NCI-H345 treated with DMSO at 0.1 percent for 48 hours (cell line): ENCODE measurements around the gene FOXP1.

Experiments used
- DNase-seq: peaks from one replicate; lab custom pipeline; 2025; ENCODE audit not compliant: unreplicated experiment; lab: John Stamatoyannopoulos, UW

FOXP1 gene

GRCh38 chr3:71197841-71198565 is 385.5 kb downstream of the FOXP1 start:
- no peak for DNase-seq

GRCh38 chr3:71195492-71195891 is 388.0 kb downstream of the FOXP1 start:
- no peak for DNase-seq

- no peak for DNase-seq
These were observed 388.7 kb downstream of the FOXP1 start for GRCh38 chr3:71194785-71195184.

- DNase-seq = no peak
These were observed 392.5 kb downstream of the FOXP1 start for GRCh38 chr3:71191031-71191482.

- DNase-seq = no peak
These were observed 394.0 kb downstream of the FOXP1 start for GRCh38 chr3:71189480-71189879.

GRCh38 chr3:71187715-71188114 is 395.8 kb downstream of the FOXP1 start:
- DNase-seq = no peak

GRCh38 chr3:71186801-71187200 is 396.7 kb downstream of the FOXP1 start:
- DNase-seq = no peak

- no peak for DNase-seq
These were observed 397.6 kb downstream of the FOXP1 start for GRCh38 chr3:71185733-71186455.

- DNase-seq = no peak
These were observed 399.3 kb downstream of the FOXP1 start for GRCh38 chr3:71184252-71184651.

GRCh38 chr3:71183549-71183948 is 400.0 kb downstream of the FOXP1 start:
- DNase-seq = no peak

GRCh38 chr3:71180524-71180923 is 403.0 kb downstream of the FOXP1 start:
- no peak for DNase-seq

GRCh38 chr3:71177375-71177774 is 406.2 kb downstream of the FOXP1 start:
- no peak for DNase-seq

GRCh38 chr3:71176366-71176765 is 407.2 kb downstream of the FOXP1 start:
- no peak for DNase-seq

GRCh38 chr3:71175691-71176365 is 407.7 kb downstream of the FOXP1 start:
- no peak for DNase-seq

- no peak for DNase-seq
These were observed 410.6 kb downstream of the FOXP1 start for GRCh38 chr3:71172951-71173350.

GRCh38 chr3:71172189-71172588 is 411.3 kb downstream of the FOXP1 start:
- no peak for DNase-seq

GRCh38 chr3:71171247-71171646 is 412.3 kb downstream of the FOXP1 start:
- DNase-seq = no peak

- DNase-seq = no peak
These were observed 414.6 kb downstream of the FOXP1 start for GRCh38 chr3:71168880-71169411.

- DNase-seq = no peak
These were observed 415.3 kb downstream of the FOXP1 start for GRCh38 chr3:71168121-71168721.

GRCh38 chr3:71166339-71167240 is 416.9 kb downstream of the FOXP1 start:
- no peak for DNase-seq
